ENCODE measurements around the gene PCIF1.
"Not testable (repeated sequence)": the region's sequence is repeated elsewhere in the genome, so short reads cannot be mapped to it uniquely, and the experiment has no call there.

The PCIF1 gene

DNA sequence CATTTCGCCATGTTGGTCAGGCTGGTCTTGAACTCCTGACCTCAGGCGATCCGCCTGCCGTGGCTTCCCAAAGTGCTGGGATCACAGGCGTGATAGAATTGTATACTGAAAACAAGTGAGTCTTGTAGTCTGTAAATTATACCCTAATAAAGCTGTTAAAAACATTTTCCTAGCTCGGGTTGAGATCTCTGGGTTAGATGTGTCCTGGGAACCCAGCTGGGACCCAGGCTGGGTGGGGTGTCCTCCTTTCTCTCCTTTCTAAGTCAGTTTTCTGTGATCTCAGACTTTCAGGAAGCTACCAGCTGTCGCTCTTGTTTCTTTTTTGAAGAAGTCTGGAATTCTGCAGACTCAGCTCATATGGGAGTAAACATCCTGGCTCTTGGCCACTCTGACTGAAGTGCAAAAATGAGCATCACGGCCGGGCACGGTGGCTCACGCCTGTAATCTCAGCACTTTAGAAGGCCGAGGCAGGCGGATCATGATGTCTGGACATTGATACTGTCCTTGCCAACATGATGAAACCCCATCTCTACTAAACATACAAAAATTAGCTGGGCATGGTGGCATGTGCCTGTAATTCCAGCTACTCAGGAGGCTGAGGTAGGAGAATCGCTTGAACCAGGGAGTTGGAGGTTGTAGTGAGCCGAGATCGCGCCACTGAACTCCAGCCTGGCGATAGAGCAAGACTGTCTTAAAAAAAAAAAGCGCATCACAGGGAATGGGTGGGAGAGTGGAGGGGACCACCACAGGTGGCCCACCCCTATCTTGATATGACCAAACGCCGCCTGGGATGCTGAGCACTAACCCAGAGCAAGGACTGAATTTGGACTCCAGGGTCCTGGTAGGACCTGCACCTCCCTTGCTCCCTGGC, 9.9 kb upstream of the PCIF1 start:
- DNase-seq = no peak

DNA sequence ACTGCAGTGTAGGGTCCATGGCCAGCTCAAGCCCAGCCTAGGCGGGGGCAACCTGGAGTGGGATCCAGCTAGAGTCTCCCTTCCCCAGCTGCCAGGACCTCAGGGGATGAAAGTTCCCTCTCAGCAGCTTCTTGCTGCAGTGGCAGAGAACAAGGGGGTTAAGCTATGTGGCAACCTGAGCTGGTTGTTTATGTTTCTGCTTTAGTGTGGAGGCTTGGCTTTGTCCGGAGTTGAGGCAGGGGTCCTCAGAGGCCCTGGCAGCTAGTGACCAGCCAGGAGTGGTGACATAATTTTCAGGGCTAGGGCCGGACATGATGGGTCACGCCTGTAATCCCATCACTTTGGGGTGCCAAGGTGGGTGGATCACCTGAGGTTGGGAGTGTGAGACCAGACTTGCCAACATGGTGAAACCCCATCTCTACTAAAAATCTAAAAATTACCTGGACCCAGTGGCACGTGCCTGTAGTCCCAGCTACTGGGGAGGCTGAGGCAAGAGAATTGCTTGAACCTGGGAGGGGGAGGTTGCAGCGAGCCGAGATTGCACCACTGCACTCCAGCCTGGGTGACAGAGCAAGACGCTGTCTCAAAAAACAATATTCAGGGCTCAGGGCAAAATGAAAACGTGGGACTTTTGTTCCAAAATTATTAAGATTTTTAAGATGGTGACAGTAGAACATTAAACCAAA, 8.5 kb upstream of the PCIF1 start:
- DNase-seq = no peak

DNA sequence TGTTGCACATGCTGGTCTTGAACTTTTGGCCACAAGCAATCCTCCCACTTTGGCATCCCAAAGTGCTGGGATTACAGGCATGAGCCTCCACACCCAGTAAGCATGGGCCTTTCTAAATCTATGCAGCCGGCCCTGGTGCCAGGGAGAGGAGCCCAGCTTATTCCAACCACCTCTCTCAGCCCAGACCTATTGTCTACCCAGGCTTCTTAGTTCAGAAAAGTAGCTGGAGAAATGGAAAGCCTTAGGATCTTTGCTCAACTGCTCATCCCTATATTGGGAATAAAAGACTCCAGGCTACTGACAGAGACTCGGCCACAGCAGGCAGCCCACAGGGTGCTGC, 7.8 kb upstream of the PCIF1 start:
- no peak for DNase-seq

DNA sequence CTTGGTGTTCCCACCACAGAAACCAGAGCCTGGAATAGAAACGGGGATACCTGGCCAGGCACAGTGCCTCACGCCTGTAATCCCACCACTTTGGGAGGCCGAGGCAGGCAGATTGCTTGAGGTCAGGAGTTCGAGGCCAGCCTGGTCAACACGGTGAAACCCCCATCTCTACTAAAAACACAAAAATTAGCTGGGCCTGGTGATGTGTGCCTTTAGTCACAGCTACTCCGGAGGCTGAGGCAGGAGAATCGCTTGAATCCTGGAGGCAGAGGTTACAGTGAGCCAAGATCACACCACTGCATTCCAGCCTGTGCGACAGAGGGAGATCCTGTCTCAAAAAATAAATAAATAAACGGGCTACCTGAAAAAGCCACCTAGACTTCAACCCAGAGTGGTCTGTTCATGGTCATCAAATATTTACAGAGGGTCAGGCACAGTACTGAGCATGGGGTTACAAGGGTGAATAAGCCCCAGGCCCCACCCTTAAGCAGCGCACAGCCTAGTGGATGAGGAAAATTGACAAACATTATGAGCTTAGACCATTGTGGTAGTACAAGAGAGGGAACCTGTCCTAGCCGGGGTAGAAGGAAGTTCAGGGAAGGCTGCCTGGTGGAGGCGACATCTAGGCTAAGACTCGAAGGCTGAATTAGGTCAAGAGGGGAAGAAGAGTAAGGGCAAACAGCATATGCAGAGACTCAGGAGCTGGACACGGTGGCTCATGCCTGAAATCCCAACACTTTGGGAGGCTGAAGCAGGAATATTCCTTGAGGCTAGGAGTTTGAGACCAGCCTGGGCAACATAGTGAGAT, 7.2 kb upstream of the PCIF1 start:
- DNase-seq = no peak

DNA sequence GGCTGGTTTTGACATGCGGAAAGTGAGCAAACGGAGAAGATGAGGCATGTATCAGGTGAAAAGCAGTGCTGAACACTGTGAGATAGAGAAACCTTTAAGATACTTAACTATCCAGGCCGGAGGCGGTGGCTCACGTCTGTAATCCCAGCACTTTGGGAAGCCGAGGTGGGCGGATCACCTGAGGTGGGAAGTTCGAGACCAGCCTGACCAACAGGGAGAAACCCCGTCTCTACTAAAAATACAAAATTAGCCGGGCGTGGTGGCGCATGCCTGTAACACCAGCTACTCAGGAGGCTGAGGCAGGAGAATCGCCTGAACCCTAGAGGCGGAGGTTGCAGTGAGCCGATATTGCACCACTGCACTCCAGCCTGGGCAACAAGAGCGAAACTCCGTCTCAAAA, 2.8 kb upstream of the PCIF1 start:
- DNase-seq = not testable (repeated sequence)

DNA sequence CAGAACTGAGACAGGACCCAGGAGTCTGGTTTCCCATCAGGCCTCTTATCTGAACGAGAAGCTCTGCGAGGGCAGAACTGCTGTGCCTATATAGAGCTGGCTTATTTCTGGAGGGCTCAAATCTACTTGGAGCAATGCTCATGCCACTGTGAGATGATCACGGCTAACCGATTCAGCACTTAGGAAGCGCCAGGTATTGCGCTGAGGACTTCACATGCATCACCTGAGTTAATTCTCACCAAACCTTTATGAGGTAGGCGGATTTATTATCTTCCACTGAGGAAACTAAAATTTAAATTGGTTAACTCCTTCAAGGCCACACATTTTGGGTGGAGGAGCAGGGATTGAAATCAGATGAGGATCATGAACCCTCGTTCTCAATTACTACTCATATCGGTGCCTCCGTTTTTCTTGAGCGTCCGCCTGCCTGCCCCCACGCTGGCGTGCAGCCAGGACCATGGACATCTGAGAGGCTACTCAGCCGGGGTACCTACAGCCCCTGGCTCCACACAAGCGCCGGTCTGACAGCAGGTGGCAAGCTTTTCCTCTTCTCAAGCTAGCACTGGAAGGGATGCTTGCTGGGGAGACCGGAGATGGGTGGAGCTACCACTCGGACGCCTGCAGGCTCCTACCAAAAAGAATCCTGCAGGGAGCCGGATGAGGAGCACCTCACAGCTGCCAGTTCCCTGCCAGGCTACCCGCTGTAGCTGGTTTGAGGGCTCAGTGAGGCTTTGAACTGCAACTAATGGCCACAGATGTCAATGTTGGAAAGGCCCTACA, 1.0 kb upstream of the PCIF1 start:
- DNase-seq = peak; percentile 75

DNA sequence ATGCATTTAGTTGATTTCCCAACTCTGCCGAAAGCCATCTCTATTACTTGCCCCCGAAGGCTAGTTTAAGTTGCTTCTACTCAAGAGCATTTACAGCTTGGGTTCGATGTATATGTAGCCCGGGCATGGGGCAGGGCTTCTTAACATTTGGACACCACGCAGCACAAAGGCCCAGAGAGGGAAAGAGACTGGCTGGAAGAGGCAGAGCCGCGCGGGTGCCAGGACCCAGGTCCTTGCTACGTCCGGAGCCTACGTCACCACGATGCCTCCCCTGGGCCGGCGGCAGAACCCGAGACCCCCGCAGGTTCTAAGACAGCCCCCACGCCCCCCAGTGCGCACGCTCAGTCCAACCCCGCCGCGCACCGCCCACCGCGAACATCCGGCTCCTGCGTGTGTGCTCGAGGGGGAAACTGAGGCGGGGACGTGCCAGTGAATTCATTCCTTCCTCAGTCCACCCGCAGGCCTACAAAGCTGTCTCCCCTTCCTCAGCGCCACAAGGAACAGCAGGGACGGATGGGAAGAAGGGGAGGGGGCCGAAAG, 367 bp upstream of the PCIF1 start:
- DNase-seq = no peak

DNA sequence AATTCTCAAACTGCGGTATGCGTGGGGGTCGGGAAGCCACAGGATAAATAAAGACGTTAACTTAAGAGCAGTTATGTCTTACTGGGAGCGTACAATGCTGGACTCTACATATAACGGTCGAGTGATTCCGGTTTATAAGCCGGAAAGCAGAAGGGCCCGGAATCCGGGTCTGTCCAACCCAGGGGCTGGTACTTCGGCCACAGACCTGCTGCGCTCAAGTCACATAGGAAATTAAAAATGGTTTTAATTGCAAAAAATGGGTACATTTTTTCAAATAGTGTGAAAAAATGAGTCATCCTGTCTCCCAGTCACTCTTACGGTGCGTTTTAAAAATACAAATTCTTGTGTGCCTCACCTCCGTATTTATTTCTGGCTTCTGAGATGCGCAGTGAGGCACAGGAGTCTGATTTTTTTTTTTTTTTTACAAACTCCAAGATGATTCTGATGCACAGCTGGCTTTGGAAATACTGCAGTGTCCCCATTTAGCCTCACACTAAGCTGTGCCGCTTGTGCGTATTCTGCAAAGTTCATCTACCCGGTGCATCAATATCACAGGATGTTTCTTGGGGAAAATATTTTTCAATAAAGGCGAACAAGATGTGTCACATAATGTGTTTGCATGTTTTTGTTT, 1.0 kb downstream of the PCIF1 start:
- DNase-seq = no peak

DNA sequence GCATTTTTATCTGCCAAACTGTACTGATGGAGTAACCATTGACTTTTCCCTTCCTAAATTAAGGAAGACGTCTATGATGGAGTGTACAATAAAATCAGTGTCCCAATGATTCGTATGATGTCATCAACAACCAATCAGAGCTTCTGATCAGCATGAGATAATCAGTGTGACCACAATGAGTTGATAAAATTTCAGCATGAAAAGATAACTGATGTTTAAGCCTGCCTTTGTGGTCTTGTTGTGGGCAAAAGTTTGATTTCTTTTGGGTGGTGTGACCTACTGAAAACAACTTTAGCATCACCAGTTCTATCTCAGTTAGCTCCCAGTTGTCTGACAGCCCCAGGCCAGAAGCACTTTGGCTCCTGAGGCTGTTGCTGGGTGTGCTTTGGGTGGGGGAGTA, 3.3 kb downstream of the PCIF1 start:
- no peak for DNase-seq

DNA sequence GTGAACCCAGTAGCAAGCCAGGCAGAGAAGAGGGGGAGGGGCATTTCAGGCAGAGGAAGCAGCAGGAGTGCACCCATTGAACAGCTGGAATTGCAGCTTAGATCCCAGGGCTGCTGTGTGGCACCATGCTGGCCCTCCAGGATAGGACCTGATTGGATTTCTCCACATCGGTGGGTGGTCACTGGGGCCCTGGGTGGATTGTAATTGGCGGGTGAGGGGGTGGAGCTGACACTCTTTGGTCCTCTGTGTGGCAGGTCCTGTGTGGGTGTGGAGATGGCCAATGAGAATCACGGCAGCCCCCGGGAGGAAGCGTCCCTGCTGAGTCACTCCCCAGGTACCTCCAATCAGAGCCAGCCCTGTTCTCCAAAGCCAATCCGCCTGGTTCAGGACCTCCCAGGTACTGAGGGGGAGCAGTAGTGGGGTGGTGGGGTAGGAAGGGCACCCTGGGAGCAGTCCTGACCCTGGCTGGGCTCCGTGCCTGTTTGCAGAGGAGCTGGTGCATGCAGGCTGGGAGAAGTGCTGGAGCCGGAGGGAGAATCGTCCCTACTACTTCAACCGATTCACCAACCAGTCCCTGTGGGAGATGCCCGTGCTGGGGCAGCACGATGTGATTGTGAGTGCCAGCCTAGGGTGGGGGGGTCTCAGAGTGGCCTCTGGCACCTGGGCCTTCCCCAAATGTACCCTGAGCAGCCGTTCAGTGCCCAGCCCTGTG, 4.4 kb downstream of the PCIF1 start:
- DNase-seq = no peak

DNA sequence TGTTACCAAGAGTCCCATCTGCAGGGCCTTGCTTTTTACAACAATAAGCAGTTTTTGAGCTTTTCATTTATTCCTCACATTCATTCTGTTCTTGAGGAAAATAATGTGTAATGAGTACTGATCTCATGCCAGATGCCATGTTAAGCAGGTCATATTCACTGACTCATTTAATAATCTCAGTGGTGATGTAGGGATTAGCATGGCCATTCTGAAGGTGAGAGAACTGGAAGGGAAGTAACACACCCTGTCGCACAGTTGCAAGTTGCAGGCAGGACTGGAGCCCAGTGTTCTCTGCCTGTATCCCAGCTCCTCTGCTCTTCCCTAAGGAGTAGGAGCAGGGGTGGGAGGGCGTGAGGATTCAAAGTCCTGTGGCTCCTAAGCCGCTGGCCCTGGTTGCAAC, 5.6 kb downstream of the PCIF1 start:
- DNase-seq = no peak

DNA sequence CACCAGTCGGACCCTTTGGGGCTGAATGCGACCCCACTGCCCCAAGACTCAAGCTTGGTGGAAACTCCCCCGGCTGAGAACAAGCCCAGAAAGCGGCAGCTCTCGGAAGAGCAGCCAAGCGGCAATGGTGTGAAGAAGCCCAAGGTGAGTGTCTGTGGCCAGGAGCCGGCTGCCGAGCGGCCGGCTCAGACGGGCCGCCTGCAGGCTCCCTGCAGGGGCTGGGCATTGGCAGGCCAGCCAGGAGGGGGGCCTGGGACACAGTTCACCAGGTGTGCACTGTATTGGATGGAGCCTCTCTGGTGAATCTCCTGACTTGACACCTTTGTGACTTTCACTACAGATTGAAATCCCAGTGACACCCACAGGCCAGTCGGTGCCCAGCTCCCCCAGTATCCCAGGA, 6.0 kb downstream of the PCIF1 start:
- no peak for DNase-seq

DNA sequence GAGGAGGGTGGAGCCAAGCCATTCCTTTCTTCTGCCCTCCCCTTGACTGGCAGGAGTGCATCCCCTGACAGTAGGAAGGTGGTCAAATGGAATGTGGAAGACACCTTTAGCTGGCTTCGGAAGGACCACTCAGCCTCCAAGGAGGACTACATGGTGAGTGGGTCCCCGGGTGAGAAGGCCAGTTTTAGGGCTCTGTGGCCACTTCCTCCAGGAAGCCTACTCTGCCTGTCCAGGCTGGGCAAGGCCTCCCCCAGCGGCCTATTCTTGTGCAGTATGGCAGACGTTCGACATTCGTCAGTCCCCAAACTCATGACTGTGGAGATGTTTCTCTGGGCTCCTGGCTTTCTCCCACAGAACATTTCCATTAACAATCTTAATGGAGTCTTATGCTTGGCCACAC, 9.1 kb downstream of the PCIF1 start:
- no peak for DNase-seq

DNA sequence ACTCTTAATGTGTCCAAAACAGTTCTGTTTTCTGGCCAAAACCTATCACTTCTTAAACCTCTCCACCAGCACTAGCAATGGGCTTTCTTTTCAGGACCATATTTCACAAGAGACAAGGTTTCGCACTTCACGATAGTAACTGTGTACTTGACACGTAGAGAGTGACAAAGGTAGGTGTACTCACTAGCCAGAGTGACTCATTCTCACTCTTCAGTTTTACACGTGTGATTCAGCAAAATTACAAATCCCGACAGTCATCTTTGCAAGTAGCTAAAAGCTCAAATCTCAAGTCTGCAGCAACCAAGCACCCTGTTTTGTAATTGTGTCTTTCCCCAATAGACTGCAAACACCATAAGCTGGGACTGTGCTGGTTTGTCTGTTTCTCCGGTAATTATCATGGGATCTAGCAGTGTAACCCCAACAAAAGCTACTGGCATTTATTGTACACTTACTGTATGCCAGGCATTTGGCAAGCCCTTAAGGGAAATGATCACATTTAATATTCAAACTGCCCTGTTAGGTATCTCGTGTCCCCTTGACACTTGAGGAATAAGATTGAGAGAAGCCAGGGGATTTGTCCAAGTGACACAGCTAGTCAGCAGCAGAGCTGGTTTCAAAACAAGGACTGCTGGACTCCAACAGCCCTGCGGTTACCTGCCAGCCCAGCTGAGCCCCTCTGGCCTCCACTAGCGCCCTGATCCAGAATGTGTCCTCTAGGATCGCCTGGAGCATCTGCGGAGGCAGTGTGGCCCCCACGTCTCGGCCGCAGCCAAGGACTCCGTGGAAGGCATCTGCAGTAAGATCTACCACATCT, 9.9 kb downstream of the PCIF1 start:
- no peak for DNase-seq

DNA sequence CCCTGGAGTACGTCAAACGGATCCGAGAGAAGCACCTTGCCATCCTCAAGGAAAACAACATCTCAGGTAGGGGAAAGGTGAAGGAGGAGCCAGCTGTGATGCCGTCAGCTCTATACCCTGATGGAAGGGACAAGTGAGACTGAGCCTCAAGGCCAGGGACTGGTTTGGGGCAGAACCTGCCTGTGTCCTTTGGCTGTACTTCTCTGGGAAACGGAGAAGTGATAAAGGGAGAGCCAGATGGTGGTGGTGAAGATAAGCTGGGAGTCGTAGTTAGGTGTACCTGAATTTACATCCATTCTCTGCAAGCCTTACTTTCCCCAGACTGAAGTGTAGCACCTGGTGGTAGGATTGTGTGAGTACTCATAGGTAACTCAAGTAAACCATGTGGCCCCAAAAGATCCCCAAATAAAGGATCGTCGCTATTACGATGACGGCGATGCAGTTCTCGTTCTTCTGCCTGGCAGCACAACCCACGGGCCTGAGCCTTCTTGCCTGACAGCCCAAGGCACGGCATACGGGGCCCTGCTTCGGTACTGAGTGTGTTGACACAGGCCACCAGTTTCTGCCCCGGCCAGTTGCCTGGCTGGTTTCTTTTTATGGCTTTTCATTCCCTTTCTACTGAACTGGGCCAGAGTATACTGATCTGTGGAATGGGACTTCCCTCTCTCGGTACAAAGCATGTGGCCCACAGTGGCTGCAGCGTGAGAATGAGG, 10.6 kb downstream of the PCIF1 start:
- DNase-seq = no peak

DNA sequence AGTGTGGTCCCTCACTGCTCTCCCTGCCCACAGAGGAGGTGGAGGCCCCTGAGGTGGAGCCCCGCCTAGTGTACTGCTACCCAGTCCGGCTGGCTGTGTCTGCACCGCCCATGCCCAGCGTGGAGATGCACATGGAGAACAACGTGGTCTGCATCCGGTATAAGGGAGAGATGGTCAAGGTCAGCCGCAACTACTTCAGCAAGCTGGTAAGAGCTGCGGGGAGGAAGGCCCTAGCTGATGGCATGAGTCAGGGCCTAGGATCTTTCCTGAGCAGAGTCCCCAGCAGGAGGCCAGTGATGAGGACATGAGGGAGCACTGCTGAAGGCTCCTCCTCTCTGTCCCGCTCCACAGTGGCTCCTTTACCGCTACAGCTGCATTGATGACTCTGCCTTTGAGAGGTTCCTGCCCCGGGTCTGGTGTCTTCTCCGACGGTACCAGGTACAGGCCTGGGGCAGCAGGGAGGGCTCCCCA, 11.2 kb downstream of the PCIF1 start:
- DNase-seq = no peak

DNA sequence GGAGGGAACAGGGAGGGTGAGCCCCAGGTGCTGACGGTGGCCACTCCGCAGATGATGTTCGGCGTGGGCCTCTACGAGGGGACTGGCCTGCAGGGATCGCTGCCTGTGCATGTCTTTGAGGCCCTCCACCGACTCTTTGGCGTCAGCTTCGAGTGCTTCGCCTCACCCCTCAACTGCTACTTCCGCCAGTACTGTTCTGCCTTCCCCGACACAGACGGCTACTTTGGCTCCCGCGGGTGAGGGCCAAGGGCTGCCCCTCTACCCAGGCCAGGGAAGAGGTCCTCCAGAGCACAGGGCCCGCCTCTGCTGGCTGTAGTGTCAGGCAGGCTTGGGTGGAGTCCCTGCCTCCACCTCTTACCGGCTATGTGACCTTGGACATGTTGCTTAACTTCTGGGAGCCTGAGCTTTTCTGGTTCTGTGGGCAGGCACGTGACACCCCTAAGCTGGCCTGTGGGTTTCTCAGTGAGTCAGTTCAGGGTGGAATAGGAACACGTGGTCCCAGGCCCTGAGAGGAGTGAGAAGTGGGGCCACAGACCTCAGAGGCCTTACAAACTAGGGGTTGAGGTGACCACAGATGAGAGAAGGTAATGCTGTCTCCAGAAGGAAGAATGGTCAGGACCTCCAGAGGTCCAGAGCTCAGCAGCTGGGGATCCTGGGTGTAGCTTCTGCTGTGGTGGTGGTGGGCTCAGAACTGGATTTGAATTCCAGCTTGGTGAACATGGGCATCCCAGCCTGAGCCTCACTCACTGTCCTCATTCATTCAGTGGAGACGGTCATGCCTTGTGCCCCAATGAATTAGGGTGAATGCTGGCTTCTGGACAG, 11.9 kb downstream of the PCIF1 start:
- DNase-seq = no peak

DNA sequence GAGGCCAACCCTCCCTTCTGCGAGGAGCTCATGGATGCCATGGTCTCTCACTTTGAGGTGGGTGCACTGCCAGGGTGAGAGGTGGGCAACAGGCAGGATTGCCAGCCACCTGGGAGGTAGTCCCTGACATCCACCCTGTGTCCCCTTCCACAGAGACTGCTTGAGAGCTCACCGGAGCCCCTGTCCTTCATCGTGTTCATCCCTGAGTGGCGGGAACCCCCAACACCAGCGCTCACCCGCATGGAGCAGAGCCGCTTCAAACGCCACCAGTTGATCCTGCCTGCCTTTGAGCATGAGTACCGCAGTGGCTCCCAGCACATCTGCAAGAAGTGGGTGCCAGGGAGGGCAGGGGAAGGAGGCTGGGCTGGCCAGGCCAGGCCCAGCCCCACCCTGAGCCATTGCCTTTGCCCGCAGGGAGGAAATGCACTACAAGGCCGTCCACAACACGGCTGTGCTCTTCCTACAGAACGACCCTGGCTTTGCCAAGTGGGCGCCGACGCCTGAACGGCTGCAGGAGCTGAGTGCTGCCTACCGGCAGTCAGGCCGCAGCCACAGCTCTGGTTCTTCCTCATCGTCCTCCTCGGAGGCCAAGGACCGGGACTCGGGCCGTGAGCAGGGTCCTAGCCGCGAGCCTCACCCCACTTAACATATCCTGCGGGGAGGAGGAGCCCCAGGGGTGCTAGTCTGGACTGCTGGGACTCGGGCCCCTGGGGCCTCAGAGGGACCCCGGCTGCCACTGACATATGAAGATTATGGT, 12.8 kb downstream of the PCIF1 start:
- no peak for DNase-seq

Data from right forelimb (tissue), 1 donor.